CD8-positive, alpha-beta memory T cell (primary cell): ENCODE data around the gene RASSF5. TPM values are rescaled to one million over a fixed set of nuclear protein-coding genes. Genes with fewer than 3 reads are reported as not detected.
A peak's percentile ranks its signal among the peaks of the same experiment; 100 is the strongest.
"Not testable (repeated sequence)": the region's sequence is repeated elsewhere in the genome, so short reads cannot be mapped to it uniquely, and the experiment has no call there.

Experiments
- CTCF ChIA-PET: fragments of 350-600 bp; sonication (Branson Sonifier 250); formaldehyde crosslinking; loops from one replicate; lab custom pipeline; 2021; ENCODE audit warnings: antibody characterized with exemption; lab: Charles Lee
- POLR2A ChIA-PET: fragments of 350-600 bp; sonication (Branson Sonifier 250); formaldehyde crosslinking; loops from one replicate; lab custom pipeline; 2021; ENCODE audit warnings: antibody characterized with exemption; lab: Charles Lee
- DNase-seq, 5 donors: peaks; one replicate each; pipeline versions ENCODE4 v3.0.0 to v3.0.0-alpha.2; 2020 to 2022; ENCODE audit warnings: mixed read lengths in 1 of 5
- H3K27ac ChIP-seq: one replicate; pipeline ENCODE4 v1.7.0; 2013; ENCODE audit warnings: low read depth, mild to moderate bottlenecking, low read length, moderate library complexity
- H3K27me3 ChIP-seq: 2 replicates; pipeline ENCODE4 v1.7.0; 2013; ENCODE audit warnings: low read length, mild to moderate bottlenecking; ENCODE audit not compliant: insufficient read depth, poor library complexity, severe bottlenecking
- H3K36me3 ChIP-seq: 2 replicates; pipeline ENCODE4 v1.7.0; 2013; ENCODE audit warnings: mild to moderate bottlenecking, low read length, moderate library complexity; ENCODE audit not compliant: insufficient read depth
- H3K4me1 ChIP-seq: 2 replicates; pipeline ENCODE4 v1.7.0; 2013; ENCODE audit warnings: mild to moderate bottlenecking, low read length, moderate library complexity; ENCODE audit not compliant: insufficient read depth
- H3K4me3 ChIP-seq: 2 replicates; pipeline ENCODE4 v1.7.0; 2013; ENCODE audit warnings: mild to moderate bottlenecking, low read length
- H3K9me3 ChIP-seq: 2 replicates; pipeline ENCODE4 v1.7.0; 2013; ENCODE audit warnings: mild to moderate bottlenecking, low read length
- H3K27ac Mint-ChIP-seq, 8 donors: one replicate each; pipeline ENCODE4 v1.8.0; 2020 to 2021; ENCODE audit warnings: mixed read lengths in 8 of 8, mild to moderate bottlenecking in 6 of 8, inconsistent platforms in 3 of 8, moderate library complexity in 3 of 8
- H3K27me3 Mint-ChIP-seq, 2 donors: one replicate each; pipeline ENCODE4 v1.8.0; 2020 to 2021; ENCODE audit warnings: mixed read lengths in 2 of 2, mild to moderate bottlenecking in 1 of 2, moderate library complexity in 1 of 2
- H3K36me3 Mint-ChIP-seq, 3 donors: one replicate each; pipeline ENCODE4 v1.8.0; 2020 to 2021; ENCODE audit warnings: mixed read lengths in 3 of 3, inconsistent platforms in 1 of 3, mild to moderate bottlenecking in 1 of 3
- H3K4me1 Mint-ChIP-seq, 3 donors: one replicate each; pipeline ENCODE4 v1.8.0; 2020 to 2021; ENCODE audit warnings: mixed read lengths in 3 of 3, inconsistent platforms in 1 of 3, mild to moderate bottlenecking in 1 of 3
- H3K4me3 Mint-ChIP-seq, 7 donors: one replicate each; pipeline ENCODE4 v1.8.0; 2020 to 2021; ENCODE audit warnings: mixed read lengths in 7 of 7, mild to moderate bottlenecking in 6 of 7, moderate library complexity in 4 of 7, inconsistent platforms in 2 of 7
- H3K9me3 Mint-ChIP-seq, 5 donors: one replicate each; pipeline ENCODE4 v1.8.0; 2020 to 2022; ENCODE audit warnings: mixed read lengths in 5 of 5, mild to moderate bottlenecking in 3 of 5, moderate library complexity in 2 of 5, inconsistent platforms in 1 of 5
- polyA plus RNA-seq: library from polyadenylated mRNA; unstranded; fragments of 300-500 nt; fragmentation: Illumina TruSeq; gene quantifications from one replicate; pipeline ENCODE4 v1.2.3, GENCODE V29; 2021
- total RNA-seq, 2 experiments: library from RNA; stranded (reverse); gene quantifications; one replicate each; pipeline ENCODE4 v1.2.3, GENCODE V29; 2021

RASSF5 gene
- total and polyA plus RNA-seq, 3 experiments from 2014 or later, result 163 to 329 (median 165) TPM

DNA sequence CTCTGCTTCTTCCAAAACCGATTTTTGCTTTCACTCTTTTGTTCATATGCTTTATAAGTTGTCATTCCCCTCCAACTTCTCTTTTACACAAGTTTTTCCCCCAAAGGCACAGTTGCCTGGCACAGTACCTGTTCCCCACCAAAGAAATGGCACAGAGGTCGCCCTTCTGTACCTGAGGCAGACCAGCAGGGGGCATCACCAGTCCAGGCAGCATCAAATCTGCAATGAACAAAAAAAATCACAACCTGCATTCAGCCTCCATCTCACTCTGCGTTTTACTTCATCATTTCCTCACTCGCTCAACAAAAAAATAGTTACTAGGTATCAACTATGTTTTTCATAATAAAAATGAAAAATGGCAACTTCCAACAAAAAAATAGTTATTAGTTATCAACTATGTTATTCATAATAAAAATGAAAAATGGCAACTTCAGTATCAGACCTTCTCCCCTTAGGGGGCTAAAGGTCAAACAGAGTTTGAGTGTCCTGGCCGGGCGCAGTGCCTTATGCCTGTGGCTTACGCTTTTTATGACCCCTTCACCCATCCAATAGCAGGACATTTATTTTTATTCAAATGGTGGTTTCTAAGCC, 100.9 kb downstream of the RASSF5 start:
- H3K4me1 ChIP-seq, result peaks cover 9% of the 10 kb centered on the region
- ChIA-PET CTCF (interaction anchor here (0.6 to 1.7 kb wide), 6 partner anchors 13 to 34 kb away, joined by 3 to 5 read pairs (median 3); no protein-coding TSS in a partner anchor), POLR2A (no interaction called here)
- no peaks in the 10 kb centered on the region for H3K27me3 ChIP-seq
- Mint-ChIP-seq H3K4me3 (no peak overlapping the region), H3K27ac (peak overlapping the region in 1 of 8 donors; percentile 46), H3K36me3 (peaks cover 0 to 72% (median 18%) of the 10 kb centered on the region in 3 donors), H3K4me1 (peaks cover 14 to 26% (median 21%) of the 10 kb centered on the region in 3 donors), H3K9me3 (no peaks in the 10 kb centered on the region), H3K27me3 (no peaks in the 10 kb centered on the region)
- no peak overlapping the region for H3K27ac ChIP-seq
- H3K36me3 ChIP-seq, result peaks cover 24% of the 10 kb centered on the region
- no peaks in the 10 kb centered on the region for H3K9me3 ChIP-seq
- DNase-seq, result peak; percentile 33 to 71 (median 46)
- H3K4me3 ChIP-seq, result no peak overlapping the region

GRCh38 chr1:206609229-206609991, 102.1 kb downstream of the RASSF5 start:
- Histone ChIP-seq H3K27ac (no peak overlapping the region), H3K27me3 (no peaks in the 10 kb centered on the region), H3K36me3 (peaks cover 16% of the 10 kb centered on the region), H3K4me3 (no peak overlapping the region), H3K9me3 (no peaks in the 10 kb centered on the region), H3K4me1 (peaks cover 9% of the 10 kb centered on the region)
- CTCF ChIA-PET, result interaction anchor here (0.6 to 3.7 kb wide), 9 partner anchors 9 to 64 kb away, joined by 3 to 24 read pairs (median 5); partner anchors contain the start of gene DYRK3
- no peak for DNase-seq
- Mint-ChIP-seq H3K36me3 (peaks cover 0 to 62% (median 18%) of the 10 kb centered on the region in 3 donors), H3K4me1 (peaks cover 14 to 26% (median 21%) of the 10 kb centered on the region in 3 donors), H3K9me3 (no peaks in the 10 kb centered on the region), H3K4me3 (peak overlapping the region in 3 of 7 donors; percentile 28 to 67 (median 37)), H3K27ac (peak overlapping the region in 5 of 8 donors; percentile 50 to 74 (median 58)), H3K27me3 (no peaks in the 10 kb centered on the region)
- POLR2A ChIA-PET, result no interaction called here

- Histone ChIP-seq H3K4me1 (peaks cover 9% of the 10 kb centered on the region), H3K27me3 (no peaks in the 10 kb centered on the region), H3K4me3 (peak within 1 kb of the TSS; percentile 98), H3K36me3 (peaks cover 4% of the 10 kb centered on the region), H3K27ac (peak within 1 kb of the TSS; percentile 91), H3K9me3 (no peaks in the 10 kb centered on the region)
- peak; percentile 91 to 95 (median 92) for DNase-seq
- POLR2A ChIA-PET, result interaction anchor here (0.7 to 1.7 kb wide), 6 partner anchors 23 to 1384 kb away, joined by 3 to 11 read pairs (median 4); partner anchors contain the start of genes DYRK3, IKBKE and TMCC2
- Mint-ChIP-seq H3K27me3 (no peaks in the 10 kb centered on the region), H3K4me1 (peaks cover 14 to 26% (median 21%) of the 10 kb centered on the region in 3 donors), H3K36me3 (peaks cover 0 to 36% (median 11%) of the 10 kb centered on the region in 3 donors), H3K9me3 (no peaks in the 10 kb centered on the region), H3K27ac (peak within 1 kb of the TSS; percentile 63 to 97 (median 96)), H3K4me3 (peak within 1 kb of the TSS; percentile 88 to 95 (median 92))
- CTCF ChIA-PET, result interaction anchor here (0.5 to 3.7 kb wide), 29 partner anchors 9 to 309 kb away, joined by 3 to 24 read pairs (median 5); partner anchors contain the start of genes DYRK3, FCMR and IKBKE
Measured at GRCh38 chr1:206612129-206612876, 105.0 kb downstream of the RASSF5 start, which contains the start of gene EIF2D. Gene EIF2D (minus strand): TSS chr1:206612465. CDS start chr1:206612342, 123 bp downstream.

DNA sequence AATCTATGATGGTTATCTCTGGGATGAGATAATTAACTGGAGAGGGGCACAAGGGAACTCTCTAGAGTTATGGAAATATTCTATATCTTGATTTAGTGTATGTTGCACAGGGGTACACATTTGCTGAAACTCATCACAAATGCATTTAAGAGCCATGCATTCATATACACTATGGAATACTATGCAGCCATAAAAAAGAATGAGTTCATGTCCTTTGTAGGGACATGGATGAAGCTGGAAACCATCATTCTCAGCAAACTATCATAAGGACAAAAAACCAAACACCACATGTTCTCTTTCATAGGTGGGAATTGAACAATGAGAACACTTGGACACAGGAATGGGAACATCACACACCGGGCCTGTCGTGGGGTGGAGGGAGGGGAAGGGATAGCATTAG, 119.1 kb downstream of the RASSF5 start:
- DNase-seq, H3K4me1 Mint-ChIP-seq, H3K36me3 Mint-ChIP-seq, H3K4me3 Mint-ChIP-seq, H3K36me3 ChIP-seq, CTCF ChIA-PET, H3K4me1 ChIP-seq, H3K27me3 ChIP-seq, POLR2A ChIA-PET, H3K9me3 Mint-ChIP-seq, H3K27ac Mint-ChIP-seq, H3K4me3 ChIP-seq, H3K9me3 ChIP-seq, H3K27ac ChIP-seq: not testable (repeated sequence)
- H3K27me3 Mint-ChIP-seq, result peaks cover 16 to 23% of the 10 kb centered on the region in 2 donors

DNA sequence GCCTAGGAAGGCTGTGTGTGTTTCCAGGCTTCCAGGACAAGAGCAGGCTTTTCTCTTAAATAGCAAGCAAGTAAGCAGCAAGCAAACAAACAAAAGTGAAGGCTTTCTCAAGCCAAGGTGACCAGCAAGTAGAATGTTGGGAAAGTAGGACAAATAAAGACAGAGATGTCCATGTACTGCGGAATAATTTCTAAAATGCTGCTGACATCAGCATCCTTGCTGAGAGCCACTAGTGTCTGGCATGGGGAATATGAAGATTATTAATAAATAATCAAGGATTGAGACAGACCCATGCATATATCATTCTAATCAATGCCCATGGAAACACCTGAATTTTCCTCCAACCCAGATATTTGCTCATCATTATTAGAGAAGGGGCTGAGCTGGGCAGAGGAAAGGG, 121.6 kb downstream of the RASSF5 start:
- Histone ChIP-seq H3K36me3 (no peaks in the 10 kb centered on the region), H3K27ac (no peak overlapping the region), H3K4me1 (no peaks in the 10 kb centered on the region), H3K27me3 (no peaks in the 10 kb centered on the region), H3K9me3 (no peaks in the 10 kb centered on the region), H3K4me3 (no peak overlapping the region)
- no peak for DNase-seq
- H3K27me3 Mint-ChIP-seq, result peaks cover 22 to 33% of the 10 kb centered on the region in 2 donors
- H3K4me1 Mint-ChIP-seq, result no peaks in the 10 kb centered on the region
- CTCF ChIA-PET, result interaction anchor here (0.8 to 8.4 kb wide), 4 partner anchors 8 to 106 kb away, joined by 3 to 108 read pairs (median 5); no protein-coding TSS in a partner anchor
- no peak overlapping the region for H3K27ac Mint-ChIP-seq
- no peaks in the 10 kb centered on the region for H3K9me3 Mint-ChIP-seq
- no peaks in the 10 kb centered on the region for H3K36me3 Mint-ChIP-seq
- POLR2A ChIA-PET, result no interaction called here
- peak overlapping the region in 1 of 7 donors; percentile 2 for H3K4me3 Mint-ChIP-seq

DNA sequence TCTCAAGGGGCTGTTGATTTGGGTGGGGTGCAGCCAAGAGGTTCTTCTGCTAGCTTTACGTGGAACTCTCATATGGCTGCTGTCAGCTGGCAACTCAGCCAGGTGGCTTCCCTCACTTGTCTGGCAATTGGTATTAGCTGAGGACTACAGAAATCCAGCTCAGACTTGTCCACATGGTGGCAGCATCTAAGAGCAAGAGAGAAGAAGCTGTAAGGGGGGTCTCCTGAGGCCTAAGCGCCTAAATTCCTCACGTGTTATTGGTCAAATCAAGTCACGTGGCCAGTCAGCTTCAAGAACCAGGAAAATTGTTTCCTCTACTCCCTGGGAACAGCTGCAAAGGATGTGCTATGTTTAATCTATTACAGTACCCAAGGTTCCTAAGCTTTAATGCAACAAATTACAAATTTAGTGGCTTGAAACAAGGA, 123.8 kb downstream of the RASSF5 start:
- Histone ChIP-seq H3K27me3 (no peaks in the 10 kb centered on the region), H3K9me3 (no peaks in the 10 kb centered on the region), H3K4me1 (peaks cover 11% of the 10 kb centered on the region), H3K36me3 (no peaks in the 10 kb centered on the region), H3K27ac (no peak overlapping the region), H3K4me3 (no peak overlapping the region)
- H3K4me3 Mint-ChIP-seq, result no peak overlapping the region
- no peak for DNase-seq
- H3K27ac Mint-ChIP-seq, result no peak overlapping the region
- H3K4me1 Mint-ChIP-seq, result peaks cover 11 to 17% (median 14%) of the 10 kb centered on the region in 3 donors
- H3K9me3 Mint-ChIP-seq, result no peaks in the 10 kb centered on the region
- H3K27me3 Mint-ChIP-seq, result peaks cover 24 to 25% of the 10 kb centered on the region in 2 donors
- H3K36me3 Mint-ChIP-seq, result no peaks in the 10 kb centered on the region
- ChIA-PET CTCF (interaction anchor here (1.0 to 8.4 kb wide), 8 partner anchors 25 to 351 kb away, joined by 3 to 108 read pairs (median 3); no protein-coding TSS in a partner anchor), POLR2A (no interaction called here)

- H3K27ac ChIP-seq, result no peak overlapping the region
- H3K9me3 Mint-ChIP-seq, result no peaks in the 10 kb centered on the region
- H3K4me3 Mint-ChIP-seq, result peak overlapping the region in 3 of 7 donors; percentile 61 to 96 (median 85)
- no peaks in the 10 kb centered on the region for H3K9me3 ChIP-seq
- POLR2A ChIA-PET, result no interaction called here
- no peaks in the 10 kb centered on the region for H3K27me3 ChIP-seq
- H3K4me1 ChIP-seq, result peaks cover 13% of the 10 kb centered on the region
- CTCF ChIA-PET, result interaction anchor here (0.9 to 8.4 kb wide), 9 partner anchors 13 to 866 kb away, joined by 3 to 108 read pairs (median 5); no protein-coding TSS in a partner anchor
- H3K27me3 Mint-ChIP-seq, result peaks cover 11 to 20% of the 10 kb centered on the region in 2 donors
- H3K36me3 Mint-ChIP-seq, result no peaks in the 10 kb centered on the region
- H3K4me3 ChIP-seq, result no peak overlapping the region
- no peaks in the 10 kb centered on the region for H3K36me3 ChIP-seq
- DNase-seq, result no peak
- peak overlapping the region in 1 of 8 donors; percentile 6 for H3K27ac Mint-ChIP-seq
- H3K4me1 Mint-ChIP-seq, result peaks cover 13 to 27% (median 18%) of the 10 kb centered on the region in 3 donors
Measured at GRCh38 chr1:206633708-206634121, 126.4 kb downstream of the RASSF5 start.
